Measurements from ENCODE around the gene PCDHGB4. TPM values are rescaled to one million over a fixed set of nuclear protein-coding genes. Genes with fewer than 3 reads are reported as not detected.

PCDHGB4 gene
- total and polyA plus RNA-seq, 9 of the 15 experiments (the other 6 are each of a cell fraction or from before 2014, with no cell fraction given) = 0.01 to 0.14 (median 0.03) TPM; not detected in 5

DNA sequence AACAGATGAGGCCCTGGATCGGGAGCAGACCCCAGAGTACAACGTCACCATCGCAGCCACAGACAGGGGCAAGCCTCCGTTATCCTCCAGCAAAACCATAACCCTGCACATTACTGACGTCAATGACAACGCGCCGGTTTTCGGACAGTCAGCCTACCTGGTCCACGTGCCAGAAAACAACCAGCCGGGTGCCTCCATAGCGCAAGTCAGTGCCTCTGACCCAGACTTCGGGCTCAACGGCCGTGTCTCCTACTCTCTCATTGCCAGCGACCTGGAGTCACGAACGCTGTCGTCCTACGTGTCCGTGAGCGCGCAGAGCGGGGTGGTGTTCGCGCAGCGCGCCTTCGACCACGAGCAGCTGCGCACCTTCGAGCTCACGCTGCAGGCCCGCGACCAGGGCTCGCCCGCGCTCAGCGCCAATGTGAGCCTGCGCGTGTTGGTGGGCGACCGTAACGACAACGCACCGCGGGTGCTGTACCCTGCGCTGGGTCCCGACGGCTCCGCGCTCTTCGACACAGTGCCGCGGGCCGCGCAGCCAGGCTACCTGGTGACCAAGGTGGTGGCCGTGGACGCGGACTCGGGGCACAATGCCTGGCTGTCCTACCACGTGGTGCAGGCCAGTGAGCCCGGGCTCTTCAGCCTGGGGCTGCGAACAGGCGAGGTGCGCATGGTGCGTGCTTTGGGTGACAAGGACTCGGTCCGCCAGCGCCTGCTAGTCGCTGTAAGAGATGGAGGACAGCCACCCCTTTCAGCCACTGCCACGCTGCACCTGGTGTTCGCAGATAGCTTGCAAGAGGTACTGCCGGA, 31.8 kb downstream of the PCDHGB4 start:
- WGBS (ENCODE audit: insufficient coverage, low coverage, missing lambda C conversion rate) = 49% methylated on average over 52 of the region's 74 CpGs
- ChIA-PET CTCF (ENCODE audit: low intra/inter-chr PET ratio) (interaction anchor here (2.0 kb wide), 1 partner anchor 105 kb away, joined by 6 read pairs; no protein-coding TSS in a partner anchor), POLR2A (no interaction called here)
- intact Hi-C loops (cut with micrococcal nuclease) (no loop called here), in situ Hi-C loops (cut with MboI) (no loop called here)
- no peak overlapping the region for H3K9ac ChIP-seq (ENCODE audit: insufficient read depth in 1 of 2, low read depth in 2 of 2, low read length in 2 of 2)
- 0 out of 2 replicates have a peak, but pooled peaks cover 1% of the 10 kb centered on the region for H3K9me3 ChIP-seq (replicated peaks; ENCODE audit: control insufficient read depth, insufficient read depth, low read depth, low read length)
- FAIRE-seq = no peak
- no peaks in the 10 kb centered on the region for H3K36me3 ChIP-seq (ENCODE audit: control insufficient read depth, insufficient read depth, low read length)
- H3K79me2 ChIP-seq (ENCODE audit: control insufficient read depth, insufficient read depth, low read length) = no peaks in the 10 kb centered on the region
- no peaks in the 10 kb centered on the region for H4K20me1 ChIP-seq (replicated peaks; ENCODE audit: control insufficient read depth, insufficient read depth, low read length)
- no peak overlapping the region for H2AFZ ChIP-seq (ENCODE audit: low read depth, low read length)
- DNase-seq (ENCODE audit: extremely low read depth in 1 of 4, low spot score in 3 of 4) = no peak
- H3K27ac ChIP-seq (ENCODE audit: extremely low read depth, low read depth, low read length) = no peak overlapping the region
- peaks cover 0 to 30% of the 10 kb centered on the region in 2 experiments; a peak in 2 of 5 replicates for H3K4me1 ChIP-seq (replicated peaks in 1 of 2; ENCODE audit: control insufficient read depth in 2 of 2, insufficient read depth in 2 of 2, low read length in 2 of 2)
- no peak for TF ChIP-seq MAFG (tag; conservative IDR thresholded peaks at IDR 0.05)
- TF ChIP-seq, protein P1, sequence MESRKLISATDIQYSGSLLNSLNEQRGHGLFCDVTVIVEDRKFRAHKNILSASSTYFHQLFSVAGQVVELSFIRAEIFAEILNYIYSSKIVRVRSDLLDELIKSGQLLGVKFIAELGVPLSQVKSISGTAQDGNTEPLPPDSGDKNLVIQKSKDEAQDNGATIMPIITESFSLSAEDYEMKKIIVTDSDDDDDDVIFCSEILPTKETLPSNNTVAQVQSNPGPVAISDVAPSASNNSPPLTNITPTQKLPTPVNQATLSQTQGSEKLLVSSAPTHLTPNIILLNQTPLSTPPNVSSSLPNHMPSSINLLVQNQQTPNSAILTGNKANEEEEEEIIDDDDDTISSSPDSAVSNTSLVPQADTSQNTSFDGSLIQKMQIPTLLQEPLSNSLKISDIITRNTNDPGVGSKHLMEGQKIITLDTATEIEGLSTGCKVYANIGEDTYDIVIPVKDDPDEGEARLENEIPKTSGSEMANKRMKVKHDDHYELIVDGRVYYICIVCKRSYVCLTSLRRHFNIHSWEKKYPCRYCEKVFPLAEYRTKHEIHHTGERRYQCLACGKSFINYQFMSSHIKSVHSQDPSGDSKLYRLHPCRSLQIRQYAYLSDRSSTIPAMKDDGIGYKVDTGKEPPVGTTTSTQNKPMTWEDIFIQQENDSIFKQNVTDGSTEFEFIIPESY (CRISPR knock-in tag; IDR thresholded peaks at IDR 0.05) = 0 out of 2 replicates have a peak, but pooled peaks have one; percentile 8
- no peak for TF ChIP-seq MEF2A (IDR thresholded peaks at IDR 0.05; ENCODE audit: control insufficient read depth, low read depth, low read length)
- TF ChIP-seq PREB (CRISPR knock-in tag; IDR thresholded peaks at IDR 0.05) = no peak
- TF ChIP-seq, protein P2, sequence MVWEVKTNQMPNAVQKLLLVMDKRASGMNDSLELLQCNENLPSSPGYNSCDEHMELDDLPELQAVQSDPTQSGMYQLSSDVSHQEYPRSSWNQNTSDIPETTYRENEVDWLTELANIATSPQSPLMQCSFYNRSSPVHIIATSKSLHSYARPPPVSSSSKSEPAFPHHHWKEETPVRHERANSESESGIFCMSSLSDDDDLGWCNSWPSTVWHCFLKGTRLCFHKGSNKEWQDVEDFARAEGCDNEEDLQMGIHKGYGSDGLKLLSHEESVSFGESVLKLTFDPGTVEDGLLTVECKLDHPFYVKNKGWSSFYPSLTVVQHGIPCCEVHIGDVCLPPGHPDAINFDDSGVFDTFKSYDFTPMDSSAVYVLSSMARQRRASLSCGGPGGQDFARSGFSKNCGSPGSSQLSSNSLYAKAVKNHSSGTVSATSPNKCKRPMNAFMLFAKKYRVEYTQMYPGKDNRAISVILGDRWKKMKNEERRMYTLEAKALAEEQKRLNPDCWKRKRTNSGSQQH (CRISPR knock-in tag; IDR thresholded peaks at IDR 0.05) = no peak
- no peak for TF ChIP-seq TCF7 (IDR thresholded peaks at IDR 0.05; ENCODE audit: borderline replicate concordance)
- no peak for TF ChIP-seq ZNF655 (CRISPR knock-in tag; IDR thresholded peaks at IDR 0.05)
- TF ChIP-seq HDAC1 (IDR thresholded peaks at IDR 0.05) = no peak
- no peak for TF ChIP-seq SETDB1 (IDR thresholded peaks at IDR 0.05; ENCODE audit: low read length)
- no peak for TF ChIP-seq CHD2 (IDR thresholded peaks at IDR 0.05; ENCODE audit: low read depth, low read length)
- no peak for TF ChIP-seq NR3C1 (CRISPR knock-in tag; IDR thresholded peaks at IDR 0.05)
- TF ChIP-seq ZNF184 (CRISPR knock-in tag; IDR thresholded peaks at IDR 0.05) = 0 out of 2 replicates have a peak, but pooled peaks have one; percentile 11
- H3K4me3 ChIP-seq = no peak overlapping the region
- H3K27me3 ChIP-seq (ENCODE audit: control insufficient read depth in 2 of 2, insufficient read depth in 2 of 2, low read length in 2 of 2) = peaks cover 3 to 45% of the 10 kb centered on the region in 2 experiments; a peak in 3 of 5 replicates
- no peaks in the 10 kb centered on the region for H3K9me1 ChIP-seq (ENCODE audit: control insufficient read depth, insufficient read depth, low read length)
- BruUV-seq (replicated peaks) = no TSS peak
- H3K4me2 ChIP-seq (ENCODE audit: insufficient read depth, low read length) = no peak overlapping the region
- no peak for ATAC-seq
